ENCODE results near the gene SAMSN1. TPM values are rescaled to one million over a fixed set of nuclear protein-coding genes. Genes with fewer than 3 reads are reported as not detected.
"Not testable (repeated sequence)": the region's sequence is repeated elsewhere in the genome, so short reads cannot be mapped to it uniquely, and the experiment has no call there.

The SAMSN1 gene
- total RNA-seq, 1 experiment from 2014 or later: not detected

DNA sequence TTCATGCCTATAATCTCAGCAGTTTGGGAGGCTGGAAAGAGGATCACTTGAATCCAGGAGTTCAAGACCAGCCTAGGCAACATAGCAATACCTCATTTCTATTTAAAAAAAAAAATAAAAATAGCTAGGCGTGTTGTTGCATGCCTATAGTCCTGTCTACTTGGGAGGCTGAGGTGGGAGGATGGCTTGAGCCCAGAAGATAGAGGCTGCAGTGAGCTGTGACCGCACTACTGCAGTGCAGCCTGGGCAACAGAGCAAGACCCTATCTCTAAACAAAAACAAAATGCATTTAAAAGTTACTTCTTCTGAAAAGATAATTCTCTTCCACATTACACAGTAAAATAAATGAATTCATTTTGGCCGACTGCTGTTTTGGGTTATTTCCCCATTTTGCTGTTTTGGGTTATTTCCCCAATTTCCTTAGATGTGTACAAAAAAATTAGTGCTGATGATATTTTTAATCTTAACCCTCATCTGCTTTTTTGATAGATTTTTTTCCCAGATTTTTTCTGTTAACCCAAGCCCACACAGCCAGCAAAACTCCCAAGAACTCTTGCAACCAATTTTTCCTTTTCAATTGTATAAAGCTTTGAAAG is 23.0 kb upstream of the SAMSN1 start:
- no peak for DNase-seq (ENCODE audit: low read depth)
- in situ Hi-C loops (cut with HindIII; ENCODE audit: low pct_unique_long_range_greater_than_20kb, low sequenced_read_pairs): no loop called here

- in situ Hi-C loops (cut with HindIII; ENCODE audit: low pct_unique_long_range_greater_than_20kb, low sequenced_read_pairs): no loop called here
- no peak for DNase-seq (ENCODE audit: low read depth)
Observed at GRCh38 chr21:14567331-14568279, 21.5 kb upstream of the SAMSN1 start.

- no peak for DNase-seq (ENCODE audit: low read depth)
- in situ Hi-C loops (cut with HindIII; ENCODE audit: low pct_unique_long_range_greater_than_20kb, low sequenced_read_pairs): no loop called here
Observed at GRCh38 chr21:14566894-14567293, 20.8 kb upstream of the SAMSN1 start.

- in situ Hi-C loops (cut with HindIII; ENCODE audit: low pct_unique_long_range_greater_than_20kb, low sequenced_read_pairs): no loop called here
- DNase-seq (ENCODE audit: low read depth): no peak
Observed at GRCh38 chr21:14562959-14563358, 16.8 kb upstream of the SAMSN1 start.

DNA sequence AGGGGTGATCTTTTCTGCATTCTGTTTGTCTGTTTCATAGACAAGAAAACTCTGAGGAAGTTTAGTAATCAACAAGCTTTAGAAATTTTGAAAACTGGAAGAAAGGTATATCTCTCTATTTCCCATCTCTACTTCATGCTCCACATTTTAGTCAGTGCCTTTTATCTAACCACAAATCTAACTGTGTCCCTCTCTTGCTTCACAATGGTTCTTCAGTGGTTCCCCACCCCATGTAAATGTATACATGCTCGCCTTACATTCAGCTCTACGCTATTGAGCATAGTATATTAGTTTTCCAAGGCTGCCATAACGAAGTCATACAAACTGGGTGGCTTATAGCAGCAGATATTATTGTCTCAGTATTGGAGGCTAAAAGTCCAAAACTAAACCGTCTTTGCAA is 14.4 kb upstream of the SAMSN1 start:
- DNase-seq (ENCODE audit: low read depth): no peak
- in situ Hi-C loops (cut with HindIII; ENCODE audit: low pct_unique_long_range_greater_than_20kb, low sequenced_read_pairs): no loop called here

- no peak for DNase-seq (ENCODE audit: low read depth)
- in situ Hi-C loops (cut with HindIII; ENCODE audit: low pct_unique_long_range_greater_than_20kb, low sequenced_read_pairs): no loop called here
Observed at GRCh38 chr21:14560139-14560538, 14.0 kb upstream of the SAMSN1 start.

DNA sequence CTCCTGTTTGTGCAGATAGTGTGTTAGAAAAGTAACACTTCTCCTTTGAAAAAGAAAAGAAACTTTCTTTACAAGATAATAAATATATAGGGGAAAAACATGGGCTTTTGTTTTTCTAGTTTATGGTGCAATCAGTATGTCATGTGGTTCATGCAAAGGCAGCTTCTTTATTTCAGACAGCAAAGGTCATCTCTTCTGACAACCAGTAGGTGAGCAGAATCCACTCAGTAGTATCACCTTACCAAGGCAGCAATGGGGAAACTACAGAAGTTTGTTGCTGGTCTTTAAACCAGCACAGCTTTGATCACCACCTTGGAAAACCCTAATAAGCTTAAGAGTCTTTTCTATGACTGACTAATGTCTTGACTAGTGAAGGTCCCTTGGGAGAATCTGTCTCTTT is 13.0 kb upstream of the SAMSN1 start:
- DNase-seq (ENCODE audit: low read depth): no peak
- in situ Hi-C loops (cut with HindIII; ENCODE audit: low pct_unique_long_range_greater_than_20kb, low sequenced_read_pairs): no loop called here

DNA sequence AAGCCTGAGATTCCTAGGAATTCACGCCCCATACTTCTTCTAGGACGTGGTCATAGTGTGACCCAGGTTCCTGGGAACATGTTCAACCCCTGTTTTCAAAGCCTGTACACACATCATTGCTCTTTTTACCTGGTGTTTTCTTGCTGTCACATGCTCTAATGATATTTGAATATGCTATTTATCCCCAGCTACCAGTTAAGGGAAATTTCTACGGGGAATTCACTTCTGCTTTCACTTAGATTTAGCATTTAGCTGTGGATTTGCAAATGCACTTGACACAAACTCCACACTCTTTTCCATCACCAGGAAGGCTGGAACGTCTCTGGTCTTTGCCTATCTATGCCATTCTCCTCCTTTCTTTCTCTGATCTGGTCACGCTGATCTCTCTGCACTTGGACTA is 11.3 kb upstream of the SAMSN1 start:
- no peak for DNase-seq (ENCODE audit: low read depth)
- in situ Hi-C loops (cut with HindIII; ENCODE audit: low pct_unique_long_range_greater_than_20kb, low sequenced_read_pairs): no loop called here

- in situ Hi-C loops (cut with HindIII; ENCODE audit: low pct_unique_long_range_greater_than_20kb, low sequenced_read_pairs): no loop called here
- no peak for DNase-seq (ENCODE audit: low read depth)
Observed at GRCh38 chr21:14554948-14555347, 8.8 kb upstream of the SAMSN1 start.

GRCh38 chr21:14553422-14553821 is 7.3 kb upstream of the SAMSN1 start:
- in situ Hi-C loops (cut with HindIII; ENCODE audit: low pct_unique_long_range_greater_than_20kb, low sequenced_read_pairs): no loop called here
- no peak for DNase-seq (ENCODE audit: low read depth)

DNA sequence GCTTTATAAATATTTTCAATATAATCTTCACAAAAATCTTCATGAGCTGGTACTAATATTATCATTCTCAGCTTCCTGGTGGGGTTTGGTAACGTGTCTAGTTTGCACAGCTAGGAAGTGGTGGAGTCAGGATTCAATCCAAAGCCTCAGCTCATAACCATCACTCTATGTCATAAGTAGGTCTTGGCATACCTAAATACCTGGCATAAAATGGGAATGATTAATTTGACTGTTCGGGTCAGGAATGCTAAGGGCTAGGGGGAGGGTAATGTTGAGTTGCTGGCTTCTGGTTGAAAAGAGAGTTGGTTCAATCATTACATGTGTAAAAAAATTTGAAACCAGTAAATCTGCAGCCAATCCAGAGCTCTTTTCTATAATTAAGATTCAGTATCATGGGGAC is 5.6 kb upstream of the SAMSN1 start:
- in situ Hi-C loops (cut with HindIII; ENCODE audit: low pct_unique_long_range_greater_than_20kb, low sequenced_read_pairs): no loop called here
- DNase-seq (ENCODE audit: low read depth): no peak

GRCh38 chr21:14550135-14550534 is 4.0 kb upstream of the SAMSN1 start:
- in situ Hi-C loops (cut with HindIII; ENCODE audit: low pct_unique_long_range_greater_than_20kb, low sequenced_read_pairs): no loop called here

DNA sequence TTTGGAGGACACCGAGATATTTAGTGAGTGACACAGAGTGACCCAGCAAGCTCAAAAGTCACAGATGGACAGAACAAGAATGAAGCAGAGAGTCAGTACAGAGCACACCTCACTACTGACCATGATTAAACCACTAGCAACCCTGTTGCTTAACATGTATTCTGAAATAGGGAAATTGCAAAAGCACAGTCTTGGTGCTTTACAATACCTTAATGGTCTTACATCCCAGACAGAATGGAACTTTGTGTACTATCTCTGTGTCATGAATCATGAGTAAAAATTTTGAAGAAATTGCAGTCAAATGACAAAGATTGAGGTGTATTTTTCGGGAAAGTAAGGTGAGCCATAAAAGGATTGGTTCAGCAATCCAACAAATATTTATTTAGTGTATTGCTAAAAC is 2.7 kb upstream of the SAMSN1 start:
- in situ Hi-C loops (cut with HindIII; ENCODE audit: low pct_unique_long_range_greater_than_20kb, low sequenced_read_pairs): no loop called here
- DNase-seq (ENCODE audit: low read depth): no peak

More at GRCh38 chr21:14550135-14550534, 4.0 kb upstream of the SAMSN1 start:
- DNase-seq (ENCODE audit: low read depth): no peak

DNA sequence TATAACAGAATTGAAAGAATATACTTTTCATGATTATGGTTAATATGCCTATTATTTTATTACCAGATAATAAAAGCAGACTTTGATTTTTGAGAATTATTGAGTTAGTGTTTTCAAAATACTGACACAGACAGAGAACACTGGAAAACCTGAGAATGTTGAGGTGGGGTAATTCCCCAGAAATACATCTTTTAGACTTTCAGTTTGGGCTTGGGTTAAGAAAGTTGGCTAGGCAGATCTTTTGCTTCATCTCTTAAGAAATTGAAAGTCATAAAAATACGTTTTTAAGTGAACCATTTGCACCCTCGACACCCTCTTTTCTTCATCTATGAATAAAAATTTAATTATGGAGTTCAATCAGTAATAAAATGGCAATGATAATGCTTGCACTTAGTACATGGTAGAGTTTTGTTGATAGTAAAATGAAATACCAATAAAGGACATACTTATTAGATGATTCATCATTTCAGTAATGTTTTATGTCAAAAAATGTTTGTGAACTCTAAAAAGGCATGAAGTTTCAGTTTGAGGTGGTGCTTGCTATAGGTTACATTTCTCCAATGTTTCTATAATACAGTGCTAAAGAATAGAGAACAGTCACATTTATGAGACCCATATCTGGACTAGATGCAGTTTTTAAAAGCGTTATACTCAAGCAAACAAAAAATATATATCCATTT is 1.9 kb upstream of the SAMSN1 start:
- no peak for DNase-seq (ENCODE audit: low read depth)
- in situ Hi-C loops (cut with HindIII; ENCODE audit: low pct_unique_long_range_greater_than_20kb, low sequenced_read_pairs): no loop called here

GRCh38 chr21:14546719-14547118 is 604 bp upstream of the SAMSN1 start:
- in situ Hi-C loops (cut with HindIII; ENCODE audit: low pct_unique_long_range_greater_than_20kb, low sequenced_read_pairs); DNase-seq (ENCODE audit: low read depth): not testable (repeated sequence)

DNA sequence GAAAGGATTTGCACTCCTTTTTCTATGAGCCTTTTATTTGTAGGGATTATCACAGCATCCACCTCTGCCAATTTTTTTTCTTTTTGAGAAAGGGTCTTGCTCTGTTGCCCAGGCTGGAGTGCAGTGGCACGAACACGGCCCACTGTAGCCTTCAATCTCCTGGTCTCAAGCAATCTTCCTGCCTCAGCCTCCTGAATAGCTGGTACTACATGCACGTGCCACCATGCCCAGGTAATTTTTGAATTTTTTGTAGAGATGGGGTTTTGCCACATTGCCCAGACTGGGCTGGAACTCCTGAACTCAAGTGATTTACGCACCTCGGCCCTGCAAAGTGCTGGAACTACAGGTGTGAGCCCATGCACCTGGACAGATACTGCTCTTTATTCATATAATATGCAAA is 2.1 kb downstream of the SAMSN1 start:
- in situ Hi-C loops (cut with HindIII; ENCODE audit: low pct_unique_long_range_greater_than_20kb, low sequenced_read_pairs): no loop called here

GRCh38 chr21:14542638-14543037 is 3.5 kb downstream of the SAMSN1 start:
- in situ Hi-C loops (cut with HindIII; ENCODE audit: low pct_unique_long_range_greater_than_20kb, low sequenced_read_pairs): no loop called here
- no peak for DNase-seq (ENCODE audit: low read depth)

More for the DNA sequence above, 2.1 kb downstream of the SAMSN1 start:
- no peak for DNase-seq (ENCODE audit: low read depth)

- in situ Hi-C loops (cut with HindIII; ENCODE audit: low pct_unique_long_range_greater_than_20kb, low sequenced_read_pairs): no loop called here
- DNase-seq (ENCODE audit: low read depth): no peak
Observed at GRCh38 chr21:14541841-14542490, 4.1 kb downstream of the SAMSN1 start.

- in situ Hi-C loops (cut with HindIII; ENCODE audit: low pct_unique_long_range_greater_than_20kb, low sequenced_read_pairs): no loop called here
- DNase-seq (ENCODE audit: low read depth): no peak
Observed at GRCh38 chr21:14538483-14538882, 7.6 kb downstream of the SAMSN1 start.
